HG03039 (cell line): ENCODE measurements around the gene TMBIM4.

ENCODE experiments used
- ATAC-seq: cut with Tn5 transposase; IDR thresholded peaks from one replicate; pipeline ENCODE4 v1.9.1; 2021; ENCODE audit warnings: mild to moderate bottlenecking, moderate library complexity; ENCODE audit not compliant: unreplicated experiment

Gene TMBIM4

GRCh38 chr12:66142826-66143225 lies 27.0 kb downstream of the TMBIM4 start:
- no peak for ATAC-seq

- no peak for ATAC-seq
These were observed 28.5 kb downstream of the TMBIM4 start for GRCh38 chr12:66141299-66141698.

GRCh38 chr12:66140731-66141130 lies 29.1 kb downstream of the TMBIM4 start:
- no peak for ATAC-seq

GRCh38 chr12:66139328-66139727 lies 30.5 kb downstream of the TMBIM4 start:
- ATAC-seq: no peak

GRCh38 chr12:66137937-66138336 lies 31.9 kb downstream of the TMBIM4 start:
- ATAC-seq: no peak

- ATAC-seq: no peak
These were observed 37.4 kb downstream of the TMBIM4 start for GRCh38 chr12:66132408-66132807.

- no peak for ATAC-seq
These were observed 38.6 kb downstream of the TMBIM4 start for GRCh38 chr12:66131067-66131688.

GRCh38 chr12:66130267-66131066 lies 39.3 kb downstream of the TMBIM4 start, which contains the start of gene LLPH:
Gene LLPH (minus strand): TSS chr12:66130750. CDS start chr12:66129106, 1,644 bp downstream.
- peak; percentile 98 for ATAC-seq

- ATAC-seq: no peak
These were observed 39.9 kb downstream of the TMBIM4 start for GRCh38 chr12:66129934-66130266.

GRCh38 chr12:66127650-66128049 lies 42.1 kb downstream of the TMBIM4 start:
- no peak for ATAC-seq

- ATAC-seq: no peak
These were observed 49.3 kb downstream of the TMBIM4 start for GRCh38 chr12:66120477-66120876.

- ATAC-seq: no peak
These were observed 49.9 kb downstream of the TMBIM4 start for GRCh38 chr12:66119870-66120241.

- no peak for ATAC-seq
These were observed 50.4 kb downstream of the TMBIM4 start for GRCh38 chr12:66119229-66119869.

- ATAC-seq: no peak
These were observed 51.4 kb downstream of the TMBIM4 start for GRCh38 chr12:66118240-66118891.

GRCh38 chr12:66117242-66117641 lies 52.6 kb downstream of the TMBIM4 start:
- ATAC-seq: no peak

- ATAC-seq: no peak
These were observed 54.7 kb downstream of the TMBIM4 start for GRCh38 chr12:66115071-66115600.

GRCh38 chr12:66113471-66113870 lies 56.3 kb downstream of the TMBIM4 start:
- ATAC-seq: no peak

- no peak for ATAC-seq
These were observed 58.2 kb downstream of the TMBIM4 start for GRCh38 chr12:66111605-66112004.

- ATAC-seq: no peak
These were observed 60.7 kb downstream of the TMBIM4 start for GRCh38 chr12:66109056-66109455.

GRCh38 chr12:66108386-66108785 lies 61.4 kb downstream of the TMBIM4 start:
- no peak for ATAC-seq

- ATAC-seq: peak; percentile 83
These were observed 62.3 kb downstream of the TMBIM4 start for GRCh38 chr12:66107451-66107915.
